Hepatic stellate cell (primary cell): ENCODE measurements around the gene SCN4A.
"Not testable (repeated sequence)": the region's sequence is repeated elsewhere in the genome, so short reads cannot be mapped to it uniquely, and the experiment has no call there.

Experiments
- DNase-seq: peaks from one replicate; pipeline ENCODE4 v3.0.0; 2011; ENCODE audit warnings: low spot score

SCN4A gene

GRCh38 chr17:63972796-63973195 is at the start of gene SCN4A:
Gene SCN4A, minus strand, starts transcription at chr17:63972918. Its CDS starts 77 bp downstream, at chr17:63972841.
- no peak for DNase-seq

- DNase-seq = no peak
Observed at GRCh38 chr17:64020056-64020766, 47.5 kb upstream of the SCN4A start, which contains the start of gene ICAM2. Gene ICAM2, minus strand, starts transcription at chr17:64020633. Its CDS starts 13,942 bp downstream, at chr17:64006691.

GRCh38 chr17:64019551-64019961 is 46.8 kb upstream of the SCN4A start:
- DNase-seq = not testable (repeated sequence)

- no peak for DNase-seq
Observed at GRCh38 chr17:64017381-64017980, 44.8 kb upstream of the SCN4A start.

- DNase-seq = no peak
Observed at GRCh38 chr17:64016974-64017373, 44.3 kb upstream of the SCN4A start.

GRCh38 chr17:64016231-64016784 is 43.6 kb upstream of the SCN4A start:
- DNase-seq = no peak

GRCh38 chr17:64015447-64015846 is 42.7 kb upstream of the SCN4A start:
- no peak for DNase-seq

GRCh38 chr17:64009571-64010402 is 37.1 kb upstream of the SCN4A start:
- DNase-seq = no peak

GRCh38 chr17:64008830-64009229 is 36.1 kb upstream of the SCN4A start:
- no peak for DNase-seq

- DNase-seq = no peak
Observed at GRCh38 chr17:64008346-64008745, 35.6 kb upstream of the SCN4A start.

GRCh38 chr17:64007838-64008282 is 35.1 kb upstream of the SCN4A start:
- DNase-seq = no peak

- not testable (repeated sequence) for DNase-seq
Observed at GRCh38 chr17:64007089-64007837, 34.5 kb upstream of the SCN4A start.

- DNase-seq = peak; percentile 88
Observed at GRCh38 chr17:64006361-64007088, 33.8 kb upstream of the SCN4A start.

GRCh38 chr17:64005734-64006167 is 33.0 kb upstream of the SCN4A start:
- DNase-seq = no peak

GRCh38 chr17:64004903-64005733 is 32.4 kb upstream of the SCN4A start:
- DNase-seq = no peak

GRCh38 chr17:64004218-64004770 is 31.6 kb upstream of the SCN4A start:
- DNase-seq = no peak

- DNase-seq = no peak
Observed at GRCh38 chr17:64003526-64004121, 30.9 kb upstream of the SCN4A start.

GRCh38 chr17:64002658-64003525 is 30.2 kb upstream of the SCN4A start:
- DNase-seq = no peak
